GM19240 (cell line): ENCODE data around the gene PAPPA2.

Experiments
- DNase-seq: peaks from one replicate; pipeline ENCODE4 v3.0.0; 2011; ENCODE audit warnings: low spot score; ENCODE audit not compliant: insufficient read length

The PAPPA2 gene

GRCh38 chr1:176494436-176494835 lies 31.5 kb downstream of the PAPPA2 start:
- no peak for DNase-seq

DNA sequence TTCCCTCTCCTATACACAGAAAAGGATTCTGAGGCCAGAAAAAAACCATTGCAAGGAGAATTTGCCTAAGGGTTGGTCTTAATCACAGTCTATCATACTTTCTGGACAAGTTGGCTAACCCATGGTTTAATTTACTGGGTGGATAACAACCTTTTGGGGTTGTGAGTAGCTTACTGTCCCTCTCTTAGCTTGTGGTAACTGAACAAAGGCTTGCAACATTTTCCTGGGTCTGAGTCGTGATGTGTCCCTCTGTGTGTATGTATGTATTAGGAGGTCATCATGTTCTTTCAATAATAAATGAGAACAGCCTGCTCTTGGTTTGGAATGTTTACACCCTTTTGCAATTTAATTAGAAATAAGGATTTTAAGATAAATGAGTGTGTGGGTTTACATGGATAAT lies 36.7 kb downstream of the PAPPA2 start:
- no peak for DNase-seq

- DNase-seq, result no peak
Measured at GRCh38 chr1:176501599-176501998, 38.6 kb downstream of the PAPPA2 start.

DNA sequence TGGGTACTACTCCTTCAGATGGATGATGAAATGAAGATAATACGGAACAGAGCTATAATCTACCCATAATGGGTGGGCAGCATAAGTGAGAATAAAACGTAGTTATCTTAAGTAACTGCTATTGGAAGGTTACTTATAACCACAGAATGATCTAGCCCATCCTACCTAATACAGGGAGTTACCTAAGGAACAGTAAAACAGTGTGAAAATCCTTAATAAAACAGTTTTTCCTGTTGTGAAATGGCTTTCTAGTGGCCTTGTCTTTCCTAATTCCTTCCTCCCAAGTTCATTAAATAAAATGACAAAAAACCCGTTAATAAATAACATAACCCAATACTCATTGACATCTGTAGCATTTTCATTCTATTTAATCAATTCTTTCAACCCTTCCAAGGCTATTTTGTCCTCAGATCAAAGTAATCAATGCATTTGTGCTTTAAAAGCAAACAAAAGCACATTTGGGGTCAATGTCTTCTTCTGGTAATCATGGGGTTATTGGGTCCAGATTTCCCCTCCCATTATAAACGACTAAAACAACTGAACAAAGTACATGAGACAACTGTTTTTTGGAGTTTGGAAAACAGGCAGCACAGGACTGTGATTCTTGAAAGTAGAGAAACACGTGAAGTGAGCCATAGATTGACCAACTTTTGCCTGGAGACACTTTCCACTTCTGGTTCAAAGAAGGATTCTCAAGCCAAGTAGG lies 42.0 kb downstream of the PAPPA2 start:
- DNase-seq, result no peak

- no peak for DNase-seq
Measured at GRCh38 chr1:176512966-176513365, 50.0 kb downstream of the PAPPA2 start.

GRCh38 chr1:176515310-176515709 lies 52.3 kb downstream of the PAPPA2 start:
- DNase-seq, result no peak

GRCh38 chr1:176517484-176517883 lies 54.5 kb downstream of the PAPPA2 start:
- no peak for DNase-seq

GRCh38 chr1:176521211-176521610 lies 58.2 kb downstream of the PAPPA2 start:
- no peak for DNase-seq

GRCh38 chr1:176522310-176522845 lies 59.4 kb downstream of the PAPPA2 start:
- no peak for DNase-seq

DNA sequence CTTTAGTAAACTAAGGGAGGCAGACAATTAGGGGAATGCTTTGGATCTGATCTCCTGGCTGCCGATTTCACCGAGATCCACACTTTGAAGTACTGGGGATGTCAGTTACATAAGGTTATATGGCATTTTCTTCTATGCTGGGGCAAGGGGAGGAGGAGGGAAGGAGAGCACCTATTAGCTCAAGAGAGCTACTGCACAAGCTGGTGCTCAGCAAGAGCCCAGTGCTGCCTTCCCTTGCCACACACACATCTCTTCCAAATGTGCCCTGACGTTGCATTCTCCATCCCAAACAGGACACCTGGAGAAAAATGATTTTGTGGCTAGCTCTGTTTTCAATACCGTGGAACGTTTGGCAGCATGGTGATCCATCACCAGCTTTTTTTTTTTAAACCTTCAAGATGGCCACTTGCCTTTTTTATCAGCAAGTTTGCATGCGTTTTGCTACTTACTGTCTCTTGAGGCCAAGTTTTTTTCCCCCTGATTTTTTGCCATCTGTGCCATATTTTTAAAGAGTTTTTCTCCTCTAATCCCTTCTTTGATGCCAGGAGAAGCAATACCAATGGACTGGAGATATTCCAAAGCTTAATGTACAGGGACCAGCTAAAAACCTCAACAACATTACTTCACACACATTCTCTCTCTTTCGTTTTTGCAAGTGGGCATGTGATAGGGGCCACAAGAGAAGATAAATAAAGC lies 66.6 kb downstream of the PAPPA2 start:
- no peak for DNase-seq

- no peak for DNase-seq
Measured at GRCh38 chr1:176531036-176531435, 68.1 kb downstream of the PAPPA2 start.

DNA sequence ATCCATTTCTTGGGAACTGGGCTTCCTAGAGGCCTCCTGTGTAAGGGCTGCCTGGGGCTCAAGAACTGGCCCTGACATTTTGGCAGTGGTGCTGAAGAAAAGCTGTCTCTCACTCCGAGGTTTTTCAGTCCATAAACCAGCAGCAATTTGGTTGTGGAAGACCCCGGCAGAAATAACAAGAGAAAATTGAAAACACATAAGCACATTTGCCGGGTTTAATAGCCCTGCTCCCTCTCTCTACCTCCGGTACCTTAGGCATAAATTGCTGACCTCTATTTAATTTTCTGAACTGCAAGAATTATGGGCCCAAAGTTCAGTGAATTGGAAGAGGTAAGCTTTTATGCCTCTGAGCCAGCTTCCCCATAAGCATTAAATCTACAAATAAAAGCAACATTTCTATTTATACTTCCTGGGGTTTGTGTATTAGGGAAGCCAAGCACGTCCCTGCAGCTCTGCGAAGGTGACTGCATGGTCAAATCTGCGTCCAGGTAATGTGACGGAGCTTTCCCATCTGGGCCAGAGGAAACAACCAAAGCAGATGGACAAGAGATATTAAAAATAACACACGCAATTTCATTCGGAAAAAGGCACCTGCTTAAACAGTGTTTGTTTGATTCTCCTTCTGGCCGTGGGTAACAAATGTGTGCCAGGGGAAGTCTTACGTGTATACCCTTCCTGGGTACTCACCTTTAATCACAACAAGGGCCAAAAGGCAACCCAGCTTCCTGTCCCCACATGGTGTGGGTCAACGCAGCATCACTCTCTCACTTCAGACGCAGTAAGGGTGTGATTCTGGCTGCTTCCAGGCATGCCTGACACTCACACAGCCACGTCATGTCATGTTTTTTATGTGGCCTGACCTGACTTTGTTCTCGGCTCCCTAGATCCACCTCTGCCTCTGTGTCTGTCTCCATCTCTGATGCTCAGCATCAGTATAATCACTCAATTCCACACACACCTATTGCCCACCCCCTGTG lies 69.2 kb downstream of the PAPPA2 start:
- DNase-seq, result no peak

DNA sequence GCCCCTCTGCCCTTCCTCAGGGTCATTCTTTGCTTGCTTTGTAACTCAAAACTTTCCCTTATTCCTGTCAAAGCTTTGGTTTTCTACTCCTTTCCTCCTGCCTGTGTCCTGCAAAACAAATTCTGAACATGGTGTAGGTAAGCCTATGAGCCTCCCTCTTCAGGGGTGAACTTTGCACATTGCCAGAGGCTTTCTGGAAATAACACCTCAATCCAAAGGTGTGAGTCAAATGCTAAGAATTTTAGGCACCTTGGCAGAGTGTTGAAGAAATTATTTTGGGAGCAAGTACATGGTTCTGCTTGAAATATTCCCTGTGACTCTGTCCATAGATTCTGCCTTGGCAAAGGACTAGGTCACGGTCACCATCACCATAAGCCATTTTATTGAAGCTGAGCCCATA lies 70.0 kb downstream of the PAPPA2 start:
- no peak for DNase-seq

- no peak for DNase-seq
Measured at GRCh38 chr1:176536588-176536987, 73.6 kb downstream of the PAPPA2 start.

- DNase-seq, result no peak
Measured at GRCh38 chr1:176539018-176539417, 76.0 kb downstream of the PAPPA2 start.

- DNase-seq, result no peak
Measured at GRCh38 chr1:176540428-176540827, 77.5 kb downstream of the PAPPA2 start.

DNA sequence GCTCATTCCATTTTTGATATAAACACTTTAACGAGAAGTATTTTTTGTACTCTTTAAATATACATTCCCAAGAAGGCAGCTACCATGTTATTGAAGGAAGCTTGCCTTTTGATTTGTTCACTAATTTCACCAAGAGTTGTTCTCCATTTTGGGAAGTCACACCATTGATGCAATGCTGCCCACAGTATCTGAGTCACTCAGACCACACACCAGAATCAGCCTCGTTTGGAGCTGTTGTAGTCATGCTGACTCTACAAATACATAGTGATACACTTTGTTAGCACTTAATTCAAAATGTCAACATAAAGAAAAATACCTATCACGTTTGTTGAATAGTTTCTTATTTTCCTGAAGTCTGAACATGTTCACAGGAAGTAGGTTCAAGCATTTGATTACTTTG lies 78.7 kb downstream of the PAPPA2 start:
- DNase-seq, result no peak

- no peak for DNase-seq
Measured at GRCh38 chr1:176542352-176542751, 79.4 kb downstream of the PAPPA2 start.

GRCh38 chr1:176543360-176544129 lies 80.6 kb downstream of the PAPPA2 start:
- DNase-seq, result no peak

DNA sequence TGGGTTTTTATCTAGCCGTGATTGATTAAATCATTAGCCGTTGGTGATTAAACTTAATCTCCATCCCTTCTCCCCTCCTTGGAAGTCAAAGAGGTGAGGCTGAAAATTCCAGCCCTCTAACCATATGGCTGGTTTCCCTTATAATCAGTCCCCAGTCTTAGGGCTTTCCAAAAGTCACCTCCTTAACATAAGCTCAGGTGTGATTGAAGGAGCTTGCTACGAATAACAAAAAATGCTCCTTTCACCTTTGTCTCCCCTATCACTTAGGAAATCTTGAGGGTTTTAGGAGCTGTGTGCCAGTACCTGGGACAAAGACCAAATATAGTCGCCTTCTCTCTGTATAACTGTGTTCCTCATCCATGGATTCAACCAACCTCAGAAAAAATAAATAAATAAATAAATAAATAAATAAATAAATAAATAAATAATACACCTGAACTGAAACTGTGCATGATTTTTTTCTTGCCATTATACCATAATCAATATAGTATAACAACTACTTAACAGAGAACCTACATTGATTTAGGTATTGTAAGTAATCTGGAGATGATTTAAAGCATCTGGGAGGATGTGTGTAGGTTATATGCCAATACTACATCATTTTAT lies 82.2 kb downstream of the PAPPA2 start:
- DNase-seq, result no peak
